HG03521 (cell line): ENCODE results near the gene PIK3R5.

Experiments
- ATAC-seq: cut with Tn5 transposase; IDR thresholded peaks from one replicate; pipeline ENCODE4 v1.9.1; 2021; ENCODE audit warnings: mild to moderate bottlenecking, moderate library complexity; ENCODE audit not compliant: unreplicated experiment

The PIK3R5 gene

DNA sequence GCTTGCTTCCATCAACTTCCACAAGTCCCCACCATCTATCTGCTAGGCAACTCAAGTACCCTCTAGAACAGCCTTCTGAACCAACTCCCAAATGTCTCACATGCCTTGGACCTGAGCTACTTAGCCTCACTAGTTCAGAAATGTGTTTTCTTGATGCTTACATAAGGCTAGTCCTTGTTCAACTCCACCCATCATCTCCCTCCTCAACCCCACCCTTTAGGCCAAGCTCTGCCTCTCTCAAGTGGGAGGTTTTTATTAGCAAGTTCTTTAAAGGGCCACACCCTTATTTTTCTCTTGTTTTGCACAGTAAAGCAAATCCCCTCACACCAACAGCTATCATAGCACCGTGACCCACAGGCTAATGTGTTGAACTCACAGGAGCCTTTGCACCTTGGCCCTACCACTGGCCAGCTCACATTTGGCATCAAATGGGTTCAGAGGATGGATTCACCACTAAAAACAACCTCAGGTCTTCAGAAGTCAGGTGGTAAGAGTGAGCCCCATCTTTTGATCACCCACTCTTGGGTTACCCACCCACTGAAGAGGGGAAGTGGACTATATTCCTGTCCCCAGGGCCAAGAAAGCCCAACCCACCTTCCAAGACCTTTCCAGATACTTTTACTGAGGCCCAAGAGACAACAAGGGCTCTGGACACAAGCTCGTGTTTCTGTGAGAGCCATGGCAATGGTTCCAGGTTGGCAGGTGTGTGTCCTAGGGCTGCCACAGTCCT lies 12.2 kb downstream of the PIK3R5 start:
- ATAC-seq, result no peak

DNA sequence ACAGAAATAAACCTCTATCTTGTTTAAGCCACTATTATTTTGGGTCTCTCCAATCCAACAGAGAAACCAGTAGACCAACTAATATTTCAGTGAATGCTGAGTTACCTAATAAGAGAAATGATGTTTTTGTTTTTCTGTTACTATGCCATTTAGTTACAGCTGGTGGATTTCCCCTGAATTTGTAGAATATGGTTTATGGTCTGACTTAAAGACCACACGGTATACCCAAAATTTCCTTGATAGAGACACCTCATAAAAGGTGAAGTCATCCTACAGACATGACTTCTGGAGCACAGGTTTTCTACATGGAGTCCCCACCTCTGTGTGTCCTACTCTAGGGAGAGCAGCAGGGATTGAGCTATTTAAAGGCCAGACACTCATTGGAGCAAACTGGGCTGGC lies 13.3 kb downstream of the PIK3R5 start:
- ATAC-seq, result no peak

DNA sequence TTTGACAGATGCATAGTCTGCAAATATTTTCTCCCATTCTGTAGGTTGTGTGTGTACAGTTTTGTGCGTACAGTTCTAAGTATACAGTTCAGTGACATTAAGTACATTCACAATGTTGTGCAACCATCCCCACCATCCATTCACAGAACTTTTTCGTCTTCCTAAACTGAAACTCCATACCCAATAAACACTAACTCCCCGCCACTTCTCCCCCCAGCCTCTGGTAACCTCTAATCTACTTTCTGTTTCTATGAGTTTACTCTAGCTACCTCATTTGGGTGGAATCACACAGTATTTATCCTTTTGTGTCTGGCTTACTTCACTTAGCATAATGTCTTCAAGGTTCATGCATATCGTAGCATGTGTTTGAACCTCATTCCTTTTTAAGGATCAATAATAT lies 14.3 kb downstream of the PIK3R5 start:
- no peak for ATAC-seq

- ATAC-seq, result no peak
Measured at GRCh38 chr17:8949061-8949661, 16.3 kb downstream of the PIK3R5 start.

DNA sequence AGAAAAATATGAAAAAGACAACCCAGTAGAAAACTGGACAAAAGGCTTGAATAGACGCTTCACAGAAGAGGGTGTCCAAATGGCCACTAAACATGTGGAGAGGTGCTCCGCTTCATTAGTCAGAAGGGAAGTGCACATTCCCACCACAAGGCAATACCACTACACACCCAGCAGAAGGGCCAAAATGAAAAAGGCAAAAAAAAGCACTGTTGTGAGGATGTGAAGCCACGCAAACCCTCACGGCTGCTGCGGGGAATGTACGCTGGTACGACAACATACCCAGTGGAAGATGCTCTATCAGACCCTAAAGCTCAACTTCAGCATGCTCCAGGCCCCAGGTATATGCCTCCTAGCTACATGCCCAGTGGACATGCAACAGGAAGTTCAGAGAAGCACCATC lies 17.0 kb downstream of the PIK3R5 start:
- no peak for ATAC-seq

DNA sequence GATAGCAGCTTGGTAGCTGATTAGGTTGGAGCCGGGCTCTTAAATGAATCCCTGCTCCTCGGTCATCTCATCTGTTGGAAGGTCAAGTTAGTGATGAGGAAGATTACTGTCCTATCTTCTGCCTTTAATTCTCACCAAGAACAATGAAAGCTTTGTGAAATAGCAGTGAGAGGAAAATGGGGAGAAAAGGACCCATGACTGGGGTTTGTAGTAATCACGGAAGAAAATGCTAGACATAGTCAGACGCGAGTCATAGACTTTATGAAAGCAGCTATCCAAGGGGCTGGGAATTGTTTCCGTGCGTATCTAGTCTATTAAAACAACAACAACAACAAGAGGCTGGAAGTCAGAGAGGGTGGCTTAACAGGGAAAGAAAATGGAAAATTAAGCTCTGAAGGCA lies 18.3 kb downstream of the PIK3R5 start:
- no peak for ATAC-seq

GRCh38 chr17:8946476-8946875 lies 19.0 kb downstream of the PIK3R5 start:
- no peak for ATAC-seq

GRCh38 chr17:8946071-8946470 lies 19.4 kb downstream of the PIK3R5 start:
- ATAC-seq, result no peak

DNA sequence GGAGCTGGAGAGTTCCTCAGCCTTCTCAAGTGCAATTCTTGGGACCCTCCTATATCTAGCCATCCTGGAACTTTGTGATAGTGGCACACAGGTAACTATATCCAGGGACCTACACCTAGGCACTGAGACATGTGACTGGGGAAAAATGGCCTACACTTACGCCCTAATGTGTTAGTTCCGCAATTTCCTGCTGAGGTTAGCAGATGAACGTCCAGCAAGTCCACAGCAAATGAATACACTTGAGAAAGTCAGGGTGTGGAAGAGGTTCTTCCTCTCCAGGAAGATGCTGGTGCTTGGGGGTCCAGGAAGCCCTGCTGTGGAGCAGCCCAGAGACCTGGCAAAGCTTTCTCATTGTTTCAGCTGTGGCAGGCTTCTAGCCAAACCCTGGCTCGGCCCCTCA lies 20.8 kb downstream of the PIK3R5 start:
- ATAC-seq, result no peak

DNA sequence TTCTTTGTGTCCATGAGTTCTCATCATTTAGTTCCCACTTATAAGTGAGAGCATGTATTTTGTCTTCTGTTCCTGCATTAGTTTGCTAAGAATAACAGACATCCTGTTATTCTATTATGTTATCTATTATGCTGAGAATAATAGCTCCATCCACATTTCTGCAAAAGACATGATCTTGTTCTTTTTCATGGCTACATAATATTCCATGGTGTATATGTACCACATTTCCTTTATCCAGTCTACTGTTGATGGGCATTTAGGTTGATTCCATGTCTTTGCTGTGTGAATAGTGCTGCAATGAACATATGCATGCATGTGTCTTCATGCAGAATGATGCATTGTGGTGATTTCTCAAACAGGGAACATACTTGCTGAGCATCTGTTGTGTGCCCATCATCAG lies 21.4 kb downstream of the PIK3R5 start:
- ATAC-seq, result no peak

- no peak for ATAC-seq
Measured at GRCh38 chr17:8941980-8942622, 23.4 kb downstream of the PIK3R5 start.

DNA sequence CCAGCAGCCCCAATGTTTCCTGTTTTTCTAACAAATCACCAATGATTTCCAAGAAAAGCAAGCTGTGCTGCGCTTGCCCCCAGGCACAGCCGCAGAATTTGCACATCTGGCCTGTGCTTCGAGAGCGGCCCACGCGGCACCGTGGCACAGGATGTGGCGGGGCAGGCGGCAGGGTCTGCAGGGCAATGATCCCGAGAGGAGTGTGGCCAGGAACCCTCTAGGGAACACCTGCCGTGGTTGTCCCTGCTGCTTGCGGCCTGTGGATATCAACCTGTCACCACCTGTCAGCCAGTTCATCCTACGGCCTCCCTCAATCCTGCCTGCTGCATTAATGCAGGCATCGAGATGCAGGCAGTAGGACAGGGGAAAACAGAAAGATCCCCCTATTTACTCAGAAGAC lies 24.0 kb downstream of the PIK3R5 start:
- ATAC-seq, result no peak

DNA sequence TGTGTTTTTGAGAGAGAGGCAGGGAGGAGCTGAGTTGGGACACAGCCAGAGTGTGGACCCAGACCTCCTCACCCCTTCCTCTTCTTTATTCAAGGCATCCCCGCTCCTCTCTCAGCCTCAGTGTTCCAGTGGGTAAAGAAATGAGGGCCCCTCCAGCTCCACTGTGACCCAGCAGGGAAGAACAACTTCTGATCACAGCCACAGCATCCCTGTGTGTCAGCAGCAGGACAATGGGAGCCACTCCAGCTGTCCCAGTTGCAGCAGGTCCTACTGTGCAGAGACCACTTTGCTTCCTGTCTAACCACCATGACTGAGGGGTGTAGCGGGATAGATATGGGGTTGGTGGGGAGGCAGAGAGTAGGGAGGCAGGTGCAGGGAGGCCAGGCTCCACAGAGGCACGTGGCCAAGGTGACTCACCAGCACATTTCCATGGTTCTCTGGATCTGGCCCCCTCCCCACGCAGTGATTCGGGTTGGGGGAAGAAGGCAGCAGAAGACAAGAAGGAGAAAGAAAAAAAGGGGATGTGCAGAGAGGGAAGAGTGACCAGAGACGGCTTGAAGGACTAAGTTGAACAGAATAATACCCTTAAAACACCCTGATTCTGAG lies 24.5 kb downstream of the PIK3R5 start:
- no peak for ATAC-seq

DNA sequence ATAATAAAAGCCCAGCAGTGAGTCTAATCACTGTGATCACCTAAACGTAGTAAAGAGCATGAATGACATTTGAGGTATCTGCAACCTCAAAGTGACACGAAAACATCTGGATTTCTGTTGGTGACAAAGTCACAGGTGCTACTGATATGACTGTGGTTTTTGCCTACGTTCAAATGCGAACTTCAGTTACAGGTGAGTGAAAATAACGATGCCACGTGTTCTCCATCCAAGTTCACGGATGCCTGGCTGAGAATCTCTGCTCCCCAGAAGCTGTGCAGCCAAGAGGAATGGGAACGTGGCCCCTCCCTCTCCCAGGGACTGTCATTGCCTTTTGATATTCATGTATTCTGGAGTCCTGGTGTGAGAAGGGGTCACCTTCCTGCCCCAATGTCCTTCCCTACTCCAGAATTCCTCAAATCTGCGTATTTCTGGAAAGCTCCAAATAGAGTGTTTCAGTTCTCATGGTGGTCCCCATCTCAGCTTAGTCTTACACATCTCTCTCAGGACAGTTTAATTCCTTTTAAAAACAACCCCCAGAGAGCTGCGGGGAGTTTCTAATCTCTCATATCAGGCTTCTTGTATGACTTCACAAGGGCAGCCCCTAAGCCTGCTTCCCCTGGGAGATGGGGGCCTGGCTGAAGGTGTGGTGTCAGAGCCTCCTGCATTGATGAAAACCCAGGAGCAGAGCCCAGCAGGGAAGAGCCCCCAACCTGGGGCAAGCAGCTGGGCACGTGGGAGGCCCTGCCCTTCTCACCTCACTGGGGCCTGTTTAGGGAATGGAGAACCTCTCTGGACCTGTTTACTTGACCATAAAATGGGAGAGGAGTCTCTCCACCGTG lies 25.8 kb downstream of the PIK3R5 start:
- ATAC-seq, result no peak

DNA sequence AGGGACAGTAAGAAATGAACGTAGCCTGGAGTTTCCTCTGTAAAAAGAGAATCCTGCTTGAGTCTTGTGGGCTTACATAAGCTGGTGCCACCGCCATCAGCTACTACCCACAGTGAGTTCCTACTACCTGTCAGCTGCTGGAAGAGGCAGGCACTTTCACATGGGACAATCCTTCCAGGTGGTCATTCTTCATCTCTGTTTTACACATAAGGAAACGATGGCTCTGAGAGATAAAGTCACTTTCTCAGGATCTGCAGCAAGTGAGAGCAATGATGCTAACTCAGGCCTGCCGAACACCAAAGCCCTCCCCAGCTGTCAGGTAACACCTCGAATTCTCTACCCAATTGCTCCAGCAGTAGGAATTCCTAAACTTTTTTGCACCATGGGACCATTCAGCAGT lies 26.6 kb downstream of the PIK3R5 start:
- no peak for ATAC-seq

DNA sequence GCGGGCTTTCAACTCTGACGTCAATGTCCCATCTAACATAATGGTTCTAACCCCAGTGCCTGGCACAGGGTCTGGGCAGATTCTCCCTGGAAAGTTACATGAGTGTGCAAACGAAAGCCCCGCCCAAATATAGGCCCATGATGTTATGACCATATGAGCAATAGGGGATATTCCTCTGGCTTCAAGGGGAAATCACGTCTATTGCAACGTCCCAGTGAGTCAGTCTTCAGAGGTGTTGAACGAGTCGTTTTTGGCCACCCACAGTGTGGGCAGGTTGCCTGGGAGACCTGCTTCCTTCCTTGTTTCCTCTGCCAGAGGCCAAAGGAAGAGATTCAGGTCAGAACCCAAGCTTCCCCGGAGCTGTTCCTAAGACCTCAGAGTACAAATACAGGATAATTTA lies 30.3 kb downstream of the PIK3R5 start:
- ATAC-seq, result peak; percentile 38

- no peak for ATAC-seq
Measured at GRCh38 chr17:8934346-8934745, 31.2 kb downstream of the PIK3R5 start.

- ATAC-seq, result no peak
Measured at GRCh38 chr17:8930649-8931048, 34.9 kb downstream of the PIK3R5 start.

- no peak for ATAC-seq
Measured at GRCh38 chr17:8928347-8928746, 37.2 kb downstream of the PIK3R5 start.

DNA sequence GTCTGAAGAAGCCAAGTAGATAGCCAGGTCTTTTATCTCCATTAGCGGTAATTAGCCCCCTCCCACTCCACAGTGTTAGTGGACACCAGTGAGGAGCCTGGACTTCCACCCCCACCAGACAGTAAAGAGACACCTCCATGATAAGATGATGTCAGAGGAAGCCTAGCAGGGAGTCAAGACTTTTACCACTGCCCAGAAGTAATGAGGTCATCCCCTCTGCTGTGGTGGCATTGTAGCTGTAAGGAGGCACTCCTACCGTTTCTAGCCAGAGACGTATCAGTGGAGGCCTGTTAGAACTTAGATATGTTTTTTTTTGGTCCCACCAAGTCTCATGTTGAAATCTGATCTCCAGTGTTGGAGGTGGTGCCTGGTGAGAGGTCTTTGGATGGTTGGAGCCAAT lies 38.1 kb downstream of the PIK3R5 start:
- ATAC-seq, result no peak

DNA sequence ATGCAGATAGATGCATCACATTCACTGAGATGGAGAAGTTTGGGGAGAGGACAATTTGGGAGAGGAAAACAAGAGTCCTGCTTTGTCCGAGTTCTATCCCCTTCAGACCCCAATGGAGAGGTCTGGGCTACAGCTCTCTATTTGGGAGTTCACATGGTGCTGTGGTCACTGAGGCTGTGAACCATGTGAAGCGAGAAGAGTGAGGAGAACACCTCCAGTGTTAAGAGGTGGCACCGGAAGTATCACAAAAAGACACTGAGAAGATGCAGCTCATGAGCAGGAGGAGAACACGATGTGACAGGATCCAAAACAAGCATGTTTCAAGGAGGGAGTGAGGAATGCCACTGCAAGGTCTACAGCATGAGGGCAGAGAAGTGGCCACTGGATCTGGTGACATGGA lies 39.7 kb downstream of the PIK3R5 start:
- no peak for ATAC-seq
